PFSK-1 (cell line): ENCODE measurements around the gene AMPD3.

Source experiments
- FOXP2 ChIP-seq: optimal IDR thresholded peaks from 2 replicates; pipeline ENCODE3; 2011; ENCODE audit warnings: borderline replicate concordance, control low read depth, inconsistent platforms; ENCODE audit not compliant: insufficient read depth; ENCODE audit errors: extremely low read length, extremely low read depth
- POLR2AphosphoS5 ChIP-seq: IDR thresholded peaks from 2 replicates; pipeline ENCODE4 v1.6.1; 2012; ENCODE audit warnings: low read depth, mild to moderate bottlenecking, control low read depth, low read length, moderate library complexity
- REST ChIP-seq, 2 experiments: IDR thresholded peaks; 2 replicates each; pipeline versions ENCODE4 v1.6.1 to v1.8.0; 2011 to 2012; ENCODE audit warnings: low read depth in 2 of 2, low read length in 2 of 2, control low read depth in 1 of 2, inconsistent platforms in 1 of 2, mild to moderate bottlenecking in 1 of 2, moderate library complexity in 1 of 2; ENCODE audit not compliant: insufficient read depth in 1 of 2
- SIN3A ChIP-seq: IDR thresholded peaks from 2 replicates; pipeline ENCODE4 v1.6.1; 2012; ENCODE audit warnings: mild to moderate bottlenecking, low read length, moderate library complexity, borderline replicate concordance; ENCODE audit not compliant: insufficient read depth
- TAF1 ChIP-seq: IDR thresholded peaks from 2 replicates; pipeline ENCODE4 v1.6.1; 2012; ENCODE audit warnings: low read length, control low read depth, borderline replicate concordance; ENCODE audit not compliant: insufficient read depth

- TF ChIP-seq REST (IDR thresholded peaks at IDR 0.05; ENCODE audit: insufficient read depth in 1 of 2, low read depth in 2 of 2, low read length in 2 of 2), result no peak
- no peak for TF ChIP-seq TAF1
- no peak for TF ChIP-seq POLR2AphosphoS5
- TF ChIP-seq SIN3A, result no peak
- no peak for TF ChIP-seq FOXP2
Measured at GRCh38 chr11:10462746-10463300, 7.8 kb downstream of the AMPD3 start.
